Hepatocyte (in vitro differentiated cells): ENCODE results near the gene TRABD.

Source experiments
- CTCF ChIP-seq: fragments of 200-600 bp; sonication (generic); IDR thresholded peaks from 2 replicates; pipeline ENCODE4 v1.5.1; 2016; ENCODE audit warnings: antibody characterized with exemption, mild to moderate bottlenecking; ENCODE audit not compliant: poor library complexity
- EZH2 ChIP-seq: fragments of 200-600 bp; sonication (generic); IDR thresholded peaks from 2 replicates; pipeline ENCODE4 v1.6.1; 2016; ENCODE audit warnings: antibody characterized with exemption, mild to moderate bottlenecking, borderline replicate concordance
- EZH2phosphoT487 ChIP-seq: fragments of 200-600 bp; sonication (generic); IDR thresholded peaks from one replicate; pipeline ENCODE4 v1.6.1; 2018; ENCODE audit warnings: antibody characterized with exemption, mild to moderate bottlenecking, low read depth, moderate library complexity; ENCODE audit not compliant: unreplicated experiment, severe bottlenecking

GRCh38 chr22:50197856-50198623, 12.3 kb downstream of the TRABD start:
- TF ChIP-seq EZH2, result no peak
- TF ChIP-seq EZH2phosphoT487, result no peak
- TF ChIP-seq CTCF, result no peak
